DOHH2 (cell line): ENCODE data around the gene WWOX.

ENCODE experiments used
- CTCF ChIP-seq: fragments of 200-600 bp; sonication (generic); IDR thresholded peaks from one replicate; pipeline ENCODE4 v1.5.1; 2014; ENCODE audit warnings: antibody characterized with exemption, mild to moderate bottlenecking, low read depth, low read length; ENCODE audit not compliant: poor library complexity, severe bottlenecking
- EZH2phosphoT487 ChIP-seq: fragments of 200-600 bp; sonication (generic); IDR thresholded peaks from 2 replicates; pipeline ENCODE4 v1.6.1; 2017; ENCODE audit warnings: borderline replicate concordance, mild to moderate bottlenecking, antibody characterized with exemption, low read length, moderate library complexity, mixed read lengths

- TF ChIP-seq CTCF (no peak), EZH2phosphoT487 (no peak)
These were observed 383.9 kb downstream of the WWOX start for GRCh38 chr16:78483124-78483992.
